ENCODE data around the gene ATXN1.

ATXN1 gene

DNA sequence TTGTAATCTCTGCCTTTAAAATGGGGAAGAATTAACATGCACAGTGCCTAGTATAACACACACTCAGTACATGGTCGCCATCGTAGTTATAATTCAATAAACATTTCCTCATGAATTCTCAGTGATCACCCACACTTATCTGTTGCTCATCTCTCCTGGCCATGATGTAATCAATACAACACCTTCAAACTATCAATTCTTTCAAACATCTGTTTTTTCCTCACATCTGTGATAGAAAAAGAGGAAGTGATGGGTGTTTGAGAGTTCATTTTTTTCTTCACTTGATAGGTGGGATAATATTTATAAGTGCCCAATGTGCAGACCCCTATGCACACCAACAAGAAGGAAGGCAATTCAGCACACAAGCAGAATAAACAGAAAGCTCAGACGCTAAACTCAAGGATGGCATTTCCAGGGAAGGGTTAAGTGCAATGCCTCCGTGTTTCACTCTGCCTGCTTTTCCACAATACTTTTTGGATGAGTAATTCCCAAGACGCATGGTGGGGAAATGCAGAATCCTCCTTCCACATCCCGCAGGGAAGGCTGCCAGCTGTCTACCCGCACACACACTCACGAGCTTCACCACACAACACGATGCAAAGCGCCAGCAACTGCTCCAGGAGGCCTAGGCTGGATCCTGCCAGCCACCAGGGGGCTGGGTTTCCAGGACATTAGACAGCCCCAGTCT, 422.5 kb downstream of the ATXN1 start:
- DNase-seq = no peak

- DNase-seq = no peak
These were observed 423.8 kb downstream of the ATXN1 start for GRCh38 chr6:16337295-16337975.

DNA sequence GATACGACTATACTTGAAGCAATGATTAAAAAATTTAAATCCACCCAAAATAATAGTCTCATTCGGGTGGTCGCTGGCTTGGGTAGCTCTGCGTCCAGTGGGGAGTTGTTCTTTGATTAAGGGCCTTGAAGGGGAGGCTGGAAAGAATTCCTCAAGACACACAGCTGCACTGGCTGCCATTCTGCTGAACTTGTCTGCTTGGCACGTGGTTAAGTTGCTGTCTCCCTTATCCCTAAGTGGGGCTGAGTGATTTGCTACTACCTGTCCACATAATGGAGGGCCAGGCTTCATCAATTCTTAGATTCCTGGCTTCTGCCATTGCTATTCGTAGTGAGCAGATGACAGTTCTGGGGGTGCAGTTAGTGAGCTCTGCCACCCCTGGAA, 424.4 kb downstream of the ATXN1 start:
- DNase-seq = no peak

GRCh38 chr6:16336056-16336818, 425.0 kb downstream of the ATXN1 start:
- no peak for DNase-seq

- DNase-seq = no peak
These were observed 426.1 kb downstream of the ATXN1 start for GRCh38 chr6:16335176-16335575.

DNA sequence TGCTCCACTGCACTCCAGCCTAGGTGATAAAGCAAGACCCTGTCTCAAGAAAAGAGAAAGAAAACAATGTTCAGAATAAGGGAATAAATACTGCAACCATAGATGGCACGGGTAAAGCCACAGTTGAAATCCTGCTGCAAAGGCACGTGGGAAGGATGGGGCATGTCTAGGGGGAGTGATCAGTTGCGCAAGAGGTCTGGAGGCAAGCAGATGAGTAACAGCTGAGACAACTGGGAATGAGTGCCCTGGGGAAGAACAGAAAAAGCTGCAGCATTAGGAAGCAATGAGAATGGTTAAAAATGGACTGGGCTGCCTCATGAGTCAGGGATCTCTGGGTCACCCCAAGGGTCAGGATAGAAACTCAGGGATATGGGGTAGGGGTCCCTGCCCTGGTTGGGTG, 426.6 kb downstream of the ATXN1 start:
- DNase-seq = no peak

DNA sequence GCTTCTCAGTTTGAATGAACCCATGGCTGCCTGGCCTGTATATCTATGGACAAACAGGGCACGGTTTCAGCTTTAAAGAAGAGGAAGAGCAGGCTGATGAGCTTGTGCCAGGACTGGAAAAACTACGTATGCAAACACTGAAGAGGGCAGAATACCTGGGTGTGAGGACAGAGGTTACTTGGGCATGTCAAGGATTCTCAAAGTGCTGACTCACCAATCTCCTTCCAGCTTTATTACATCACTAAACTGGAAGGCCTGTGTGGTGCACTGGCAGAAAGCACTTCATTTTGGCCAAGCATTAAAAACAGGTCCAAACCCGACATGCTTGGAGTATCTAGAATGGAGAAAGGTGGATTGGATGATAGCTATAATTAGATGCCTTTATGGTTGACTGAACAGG, 427.7 kb downstream of the ATXN1 start:
- DNase-seq = no peak

DNA sequence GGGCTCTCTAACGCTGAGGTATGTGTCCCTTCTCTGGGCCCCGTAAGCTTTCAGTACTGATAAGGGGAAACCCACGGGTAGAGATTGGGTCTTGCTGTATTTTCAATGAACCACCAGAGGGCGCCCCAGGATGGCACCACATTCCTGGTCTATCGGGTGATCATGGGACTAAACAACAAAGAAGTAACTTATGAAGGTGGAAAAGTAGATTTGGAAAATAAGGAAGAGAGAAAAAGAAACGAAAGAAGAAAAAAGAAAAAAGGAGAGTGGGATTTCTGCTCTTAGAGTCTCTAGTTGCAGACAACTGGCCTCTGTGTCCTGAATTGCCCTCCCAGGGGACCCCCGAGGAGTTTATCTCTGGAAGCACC, 429.1 kb downstream of the ATXN1 start:
- peak; percentile 19 for DNase-seq

DNA sequence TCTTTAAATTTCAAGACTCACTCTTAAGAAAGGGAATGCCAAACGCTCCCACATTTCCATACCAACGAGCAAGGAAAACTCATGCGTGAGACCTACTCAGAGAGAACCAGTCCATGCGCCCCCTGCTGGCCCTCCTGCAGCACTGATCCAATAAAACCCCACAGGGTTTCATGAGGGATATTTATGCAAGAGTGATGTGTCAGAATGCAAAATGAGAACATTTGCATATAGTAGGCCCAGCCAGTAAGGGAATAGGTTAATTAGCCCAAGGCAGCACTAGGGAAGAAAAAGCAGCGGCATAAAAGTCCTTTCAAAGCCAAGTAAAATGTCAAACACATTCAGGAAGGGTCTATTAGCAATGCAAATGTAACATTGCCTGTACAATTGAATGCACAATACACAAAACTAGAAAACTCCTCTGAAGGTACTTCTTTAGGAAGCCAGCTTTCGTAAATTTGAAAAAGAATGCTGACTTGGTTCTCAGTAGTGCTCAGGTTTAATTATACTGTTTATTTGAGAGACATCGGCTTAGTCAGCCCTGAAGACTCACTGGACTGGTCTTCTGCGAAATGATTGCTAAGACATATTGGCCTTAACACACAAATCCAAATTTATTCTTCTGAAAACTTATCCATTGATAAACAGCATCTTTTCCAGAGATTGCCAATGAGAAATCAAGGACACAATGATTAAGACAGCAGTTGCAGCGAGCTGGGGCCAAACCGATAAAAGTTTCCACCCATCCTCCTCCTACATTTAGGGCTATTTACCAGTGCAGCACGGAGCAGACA, 429.7 kb downstream of the ATXN1 start:
- DNase-seq = peak; percentile 20

DNA sequence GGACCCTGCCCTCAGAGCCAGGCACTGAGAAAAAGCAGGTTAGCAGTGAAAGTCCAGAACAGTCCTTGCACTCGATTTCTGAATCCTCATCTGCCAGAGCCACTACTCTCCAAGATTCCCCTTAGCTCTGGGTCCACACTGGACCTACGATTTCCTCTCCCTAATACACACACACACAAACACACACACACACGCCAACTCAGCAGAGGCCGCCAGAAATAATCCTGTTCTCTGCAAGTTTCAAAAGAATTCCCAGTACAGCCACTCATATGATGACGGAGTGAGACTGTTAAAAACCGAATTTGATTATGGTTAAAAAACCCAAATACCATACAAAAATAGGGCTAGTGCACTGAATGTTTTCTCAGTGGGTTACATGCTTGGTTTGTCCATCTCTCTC, 432.0 kb downstream of the ATXN1 start:
- no peak for DNase-seq

- no peak for DNase-seq
These were observed 433.4 kb downstream of the ATXN1 start for GRCh38 chr6:16327777-16328325.

GRCh38 chr6:16326971-16327776, 434.1 kb downstream of the ATXN1 start:
- no peak for DNase-seq

DNA sequence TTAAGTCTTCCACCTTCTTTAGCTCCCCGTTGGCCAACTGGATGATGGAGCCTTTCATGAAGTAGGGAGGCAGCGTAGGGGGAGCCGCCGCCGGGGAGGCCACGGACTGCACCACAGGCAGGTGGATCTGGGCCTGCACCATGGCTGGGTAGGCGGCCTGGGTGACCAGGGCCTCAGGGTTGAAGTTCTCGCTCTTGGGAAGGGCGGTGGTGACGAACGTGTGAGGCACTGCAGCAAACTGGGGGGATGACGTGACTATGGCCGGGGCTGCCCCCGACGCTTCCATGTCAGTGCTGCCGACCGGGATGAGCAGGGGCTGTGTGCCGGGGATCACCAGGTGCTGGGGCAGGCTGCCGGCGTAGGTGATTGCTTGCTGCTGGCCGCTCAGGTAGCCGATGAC, 434.7 kb downstream of the ATXN1 start:
- no peak for DNase-seq

DNA sequence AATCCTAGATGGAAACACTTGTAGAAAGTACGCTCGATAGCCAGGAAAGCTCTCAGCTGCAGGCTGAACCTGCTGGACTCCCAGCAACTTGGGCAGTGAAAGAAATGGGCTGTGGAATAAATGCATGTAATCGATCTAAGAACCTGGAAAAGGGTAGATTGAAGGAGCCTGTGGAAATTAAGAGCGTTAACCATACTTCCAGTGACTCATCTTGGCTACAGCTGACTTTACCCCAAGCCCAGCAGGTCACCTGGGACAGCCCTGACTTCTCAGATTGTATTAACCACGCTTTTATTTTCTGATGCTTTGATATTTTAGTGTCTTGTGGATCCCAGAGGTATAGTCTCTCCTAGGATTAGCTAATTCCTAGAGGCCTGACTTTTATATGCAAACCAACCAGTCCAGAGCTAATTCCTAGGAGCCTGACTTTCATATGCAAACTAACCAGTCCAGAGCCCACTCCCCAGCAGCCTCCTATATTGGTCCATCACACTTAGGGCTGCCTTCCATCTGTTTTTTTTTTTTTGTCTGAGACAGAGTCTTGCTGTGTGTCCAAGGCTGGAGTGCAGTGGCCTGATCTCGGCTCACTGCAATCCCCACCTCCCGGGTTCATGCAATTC, 436.5 kb downstream of the ATXN1 start:
- DNase-seq = no peak

GRCh38 chr6:16324184-16324583, 437.1 kb downstream of the ATXN1 start:
- no peak for DNase-seq

DNA sequence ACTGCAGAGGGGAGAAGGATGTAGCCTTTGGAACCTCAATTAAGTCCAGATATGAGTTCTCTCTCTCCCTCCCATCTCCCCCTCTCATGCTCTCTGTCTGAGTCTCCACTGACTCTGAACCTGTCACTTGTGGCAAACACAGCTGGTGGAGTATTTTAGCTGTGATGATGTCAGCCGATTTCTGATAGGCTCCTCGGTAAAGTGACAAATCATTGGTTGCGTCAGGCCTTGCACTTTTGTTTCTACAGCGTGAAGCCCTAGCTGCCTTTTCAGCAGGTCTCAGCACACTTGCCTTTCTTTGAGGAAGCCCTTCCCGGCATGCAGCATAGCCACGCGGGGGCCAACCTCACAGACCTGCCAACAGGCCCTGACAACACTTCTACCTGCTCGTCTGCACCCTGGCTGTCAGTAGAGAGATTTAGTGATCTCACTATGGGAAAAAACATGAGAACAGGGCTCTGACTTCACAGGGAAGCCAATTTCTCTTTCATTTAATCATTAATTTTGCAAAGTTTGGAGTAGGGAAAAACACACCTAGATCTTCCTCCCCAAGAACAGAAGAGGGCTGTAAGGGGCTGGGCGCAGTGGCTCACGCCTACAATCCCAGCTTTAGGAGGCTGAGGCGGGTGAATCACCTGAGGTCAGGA, 438.5 kb downstream of the ATXN1 start:
- peak; percentile 54 for DNase-seq

DNA sequence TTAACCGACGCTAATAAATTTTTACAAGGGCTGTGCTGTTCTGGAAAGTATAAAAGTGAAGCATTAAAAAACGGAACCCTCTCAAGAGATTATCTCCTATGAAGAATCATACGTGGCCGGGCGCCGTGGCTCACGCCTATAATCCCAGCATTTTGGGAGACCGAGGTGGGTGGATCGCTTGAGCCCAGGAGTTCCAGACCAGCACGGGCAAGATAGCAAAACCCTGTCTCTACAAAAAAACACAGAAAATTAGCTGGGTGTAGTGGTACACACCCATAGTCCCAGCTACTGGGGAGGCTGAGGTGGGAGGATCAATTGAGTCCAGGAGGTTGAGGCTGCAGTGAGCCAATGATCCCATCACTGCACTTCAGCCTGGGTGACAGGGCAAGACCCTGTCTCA, 439.4 kb downstream of the ATXN1 start:
- no peak for DNase-seq

GRCh38 chr6:16321341-16321710, 439.9 kb downstream of the ATXN1 start:
- no peak for DNase-seq

DNA sequence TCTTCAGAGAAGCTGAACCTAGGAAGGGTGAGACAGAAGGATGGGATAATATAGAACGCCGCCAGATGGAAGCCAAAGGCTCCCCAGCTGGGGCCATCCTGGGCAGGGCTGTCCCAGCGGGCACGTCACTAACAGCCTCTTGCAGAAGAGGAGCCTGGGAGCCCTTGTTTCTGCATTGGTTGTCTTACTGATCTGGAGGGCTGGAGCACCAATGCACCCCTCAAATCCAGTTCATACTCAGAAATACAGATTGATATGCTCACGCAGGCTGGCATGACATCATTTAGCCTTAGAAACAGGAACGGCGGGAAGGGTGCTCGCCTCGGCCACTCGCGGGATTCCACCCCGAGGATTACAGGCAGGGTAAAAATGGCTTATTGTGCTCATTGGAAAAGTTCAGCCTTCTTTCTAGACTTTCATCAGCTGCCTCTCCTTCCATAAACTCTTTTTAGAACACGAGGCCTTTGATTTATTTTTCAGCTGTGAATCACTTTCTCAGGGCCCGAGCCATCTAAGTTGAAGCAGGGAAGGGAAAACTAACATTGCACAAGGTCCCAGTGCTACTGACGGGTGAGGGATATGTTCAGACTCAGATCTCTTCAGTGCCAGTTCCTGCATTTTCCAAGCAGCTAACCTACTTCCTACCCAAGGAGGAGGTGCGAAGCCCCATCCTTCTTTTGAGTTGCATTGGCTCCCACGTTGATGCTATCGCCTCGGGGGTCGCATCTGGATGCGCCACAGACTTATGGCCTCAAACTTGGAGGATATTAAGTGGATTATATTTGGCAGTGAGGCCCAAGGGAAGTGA, 440.5 kb downstream of the ATXN1 start:
- DNase-seq = no peak

DNA sequence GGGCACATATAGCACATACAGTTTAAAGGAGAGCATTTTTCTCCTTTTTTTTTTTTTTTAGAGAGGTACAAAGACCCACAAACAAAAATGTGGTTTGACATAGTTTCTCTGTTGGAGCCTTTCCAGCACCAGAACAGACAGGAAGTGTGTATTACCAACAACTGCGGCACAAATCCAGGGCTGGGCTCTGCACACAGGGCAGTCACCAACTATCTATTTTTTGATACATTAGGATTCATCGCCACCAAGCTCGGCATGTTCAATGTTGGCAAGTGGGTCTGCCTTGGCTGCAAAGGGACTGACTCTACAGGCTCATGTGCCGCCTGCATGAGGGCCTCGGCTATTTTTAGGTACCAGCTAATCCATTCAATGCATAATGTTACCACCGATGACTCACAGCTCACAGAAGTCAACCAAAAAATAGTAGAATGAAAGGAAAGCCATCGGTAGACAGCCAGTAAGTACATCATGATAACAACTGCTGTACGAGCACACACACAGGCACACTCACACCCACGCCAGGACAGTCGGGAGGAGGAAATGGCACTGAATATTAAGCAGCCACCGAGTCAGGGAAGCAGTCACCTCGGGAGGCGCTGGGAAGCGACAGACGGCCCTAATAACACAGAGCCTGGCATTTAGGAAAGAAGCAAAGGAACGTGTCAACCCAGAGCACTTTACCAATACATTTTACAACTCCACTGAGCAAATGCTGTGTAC, 441.3 kb downstream of the ATXN1 start:
- DNase-seq = no peak

Measured in NCI-H2107 (cell line).